HL-60 (cell line): ENCODE results near the gene UST.

ENCODE experiments used
- DNase-seq, 2 experiments: peaks; one replicate each; pipeline ENCODE4 v3.0.0-alpha.2; 2010 to 2020; ENCODE audit warnings: low read depth in 1 of 2, low spot score in 1 of 2
- H3K27ac ChIP-seq: fragments of 250-450 bp; sonication (Bioruptor Pico); replicated peaks from 2 replicates; pipeline ENCODE4 v1.5.1; 2020; ENCODE audit warnings: mild to moderate bottlenecking, moderate library complexity
- H3K27me3 ChIP-seq: fragments of 250-450 bp; sonication (Bioruptor Pico); 2 replicates; pipeline ENCODE4 v1.5.1; 2021; ENCODE audit warnings: mild to moderate bottlenecking, moderate library complexity; ENCODE audit not compliant: insufficient read depth, poor library complexity, severe bottlenecking
- H3K4me3 ChIP-seq: replicated peaks from 2 replicates; pipeline ENCODE4 v1.5.1; 2011; ENCODE audit warnings: mild to moderate bottlenecking, control low read depth, low read length; ENCODE audit not compliant: insufficient read depth
- GABPA ChIP-seq: IDR thresholded peaks from 2 replicates; pipeline ENCODE4 v1.6.1; 2012; ENCODE audit warnings: low read depth
- POLR2AphosphoS5 ChIP-seq: IDR thresholded peaks from 2 replicates; pipeline ENCODE4 v1.6.1; 2012; ENCODE audit warnings: low read depth
- REST ChIP-seq: IDR thresholded peaks from 2 replicates; pipeline ENCODE4 v1.6.1; 2012; ENCODE audit warnings: low read depth; ENCODE audit not compliant: insufficient replicate concordance
- SPI1 ChIP-seq: IDR thresholded peaks from 2 replicates; pipeline ENCODE4 v1.6.1; 2012; ENCODE audit warnings: low read depth, mild to moderate bottlenecking, borderline replicate concordance
- TF ChIP-seq, protein P1 (sequence below): IDR thresholded peaks from one replicate; pipeline ENCODE4 v1.5.1; 2011; ENCODE audit warnings: low read length, control low read depth, inconsistent platforms; ENCODE audit not compliant: insufficient read depth

UST gene

DNA sequence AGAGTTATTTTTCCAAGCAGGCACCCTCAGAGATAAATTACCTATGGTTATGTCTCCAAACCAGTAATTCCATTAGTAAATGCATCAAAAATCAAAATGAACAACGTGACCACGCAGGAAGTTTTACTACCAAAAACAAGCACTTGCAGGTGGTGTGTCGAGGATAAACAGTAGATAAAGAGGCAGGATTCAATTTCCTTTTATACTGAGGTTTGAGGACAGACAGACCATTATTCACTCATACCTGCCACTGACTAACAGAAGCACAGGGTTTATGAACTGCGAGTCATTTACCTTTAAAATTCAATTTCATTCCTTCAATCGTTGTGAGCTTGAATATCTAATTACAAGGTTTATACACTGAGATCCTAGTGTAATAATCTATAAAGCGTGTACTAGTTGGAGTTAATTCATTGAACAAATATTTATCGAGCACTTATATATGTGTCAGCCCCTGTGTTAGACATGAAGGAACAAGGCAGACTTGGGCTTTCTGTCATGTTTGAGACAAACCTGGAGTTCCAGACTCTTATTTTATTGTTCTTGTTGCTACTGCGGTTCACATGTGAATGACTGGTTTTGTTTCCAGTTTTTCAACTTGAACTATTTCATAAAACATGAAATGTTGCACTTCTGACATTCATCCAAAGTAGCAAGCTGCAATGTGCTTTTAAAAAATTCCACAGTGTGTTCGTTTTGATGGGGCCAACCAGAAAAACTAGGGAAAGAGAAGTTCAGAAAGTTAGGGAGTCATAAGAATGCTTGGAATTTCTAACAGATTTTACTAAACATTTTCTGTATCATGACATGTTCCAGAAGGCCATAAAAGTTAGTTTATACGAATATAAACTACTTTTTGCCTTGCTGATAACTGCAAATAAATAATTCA is 205.6 kb downstream of the UST start:
- Histone ChIP-seq H3K27me3 (peaks cover 7% of the 10 kb centered on the region), H3K27ac (no peak overlapping the region), H3K4me3 (no peak overlapping the region)
- no peak for TF ChIP-seq POLR2AphosphoS5
- TF ChIP-seq, protein P1, sequence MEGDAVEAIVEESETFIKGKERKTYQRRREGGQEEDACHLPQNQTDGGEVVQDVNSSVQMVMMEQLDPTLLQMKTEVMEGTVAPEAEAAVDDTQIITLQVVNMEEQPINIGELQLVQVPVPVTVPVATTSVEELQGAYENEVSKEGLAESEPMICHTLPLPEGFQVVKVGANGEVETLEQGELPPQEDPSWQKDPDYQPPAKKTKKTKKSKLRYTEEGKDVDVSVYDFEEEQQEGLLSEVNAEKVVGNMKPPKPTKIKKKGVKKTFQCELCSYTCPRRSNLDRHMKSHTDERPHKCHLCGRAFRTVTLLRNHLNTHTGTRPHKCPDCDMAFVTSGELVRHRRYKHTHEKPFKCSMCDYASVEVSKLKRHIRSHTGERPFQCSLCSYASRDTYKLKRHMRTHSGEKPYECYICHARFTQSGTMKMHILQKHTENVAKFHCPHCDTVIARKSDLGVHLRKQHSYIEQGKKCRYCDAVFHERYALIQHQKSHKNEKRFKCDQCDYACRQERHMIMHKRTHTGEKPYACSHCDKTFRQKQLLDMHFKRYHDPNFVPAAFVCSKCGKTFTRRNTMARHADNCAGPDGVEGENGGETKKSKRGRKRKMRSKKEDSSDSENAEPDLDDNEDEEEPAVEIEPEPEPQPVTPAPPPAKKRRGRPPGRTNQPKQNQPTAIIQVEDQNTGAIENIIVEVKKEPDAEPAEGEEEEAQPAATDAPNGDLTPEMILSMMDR: no peak
- TF ChIP-seq GABPA: no peak
- no peak for TF ChIP-seq REST
- no peak for TF ChIP-seq SPI1
- no peak for DNase-seq

DNA sequence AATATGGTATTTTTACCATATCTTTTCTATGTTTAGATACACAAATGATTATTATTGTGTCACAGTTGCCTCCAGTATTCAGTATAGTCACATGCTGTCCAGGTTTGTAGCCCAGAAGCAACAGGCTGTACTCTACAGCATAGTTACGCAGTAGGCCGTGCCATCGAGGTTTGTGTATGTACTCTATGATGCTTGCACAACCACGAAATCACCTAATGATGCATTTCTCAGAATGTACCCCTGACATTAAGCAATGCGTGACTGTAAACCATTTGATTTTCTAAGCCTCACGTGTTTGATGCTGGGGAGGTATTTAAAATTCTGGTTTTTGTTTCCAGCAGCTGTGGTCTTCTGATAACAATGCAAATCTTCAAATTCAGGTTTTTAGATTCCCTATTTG is 207.6 kb downstream of the UST start:
- peaks cover 7% of the 10 kb centered on the region for H3K27me3 ChIP-seq
- H3K4me3 ChIP-seq: no peak overlapping the region
- no peak overlapping the region for H3K27ac ChIP-seq
- DNase-seq: no peak
- TF ChIP-seq SPI1 (no peak), REST (no peak), GABPA (no peak), POLR2AphosphoS5 (no peak)
- TF ChIP-seq, protein P1: no peak

GRCh38 chr6:148954934-148955333 is 208.1 kb downstream of the UST start:
- no peak for DNase-seq
- Histone ChIP-seq H3K27ac (no peak overlapping the region), H3K27me3 (peaks cover 7% of the 10 kb centered on the region), H3K4me3 (no peak overlapping the region)
- TF ChIP-seq REST: no peak
- no peak for TF ChIP-seq POLR2AphosphoS5
- TF ChIP-seq, protein P1: no peak
- no peak for TF ChIP-seq SPI1
- no peak for TF ChIP-seq GABPA
